ENCODE data around the gene STYXL2.

DNA sequence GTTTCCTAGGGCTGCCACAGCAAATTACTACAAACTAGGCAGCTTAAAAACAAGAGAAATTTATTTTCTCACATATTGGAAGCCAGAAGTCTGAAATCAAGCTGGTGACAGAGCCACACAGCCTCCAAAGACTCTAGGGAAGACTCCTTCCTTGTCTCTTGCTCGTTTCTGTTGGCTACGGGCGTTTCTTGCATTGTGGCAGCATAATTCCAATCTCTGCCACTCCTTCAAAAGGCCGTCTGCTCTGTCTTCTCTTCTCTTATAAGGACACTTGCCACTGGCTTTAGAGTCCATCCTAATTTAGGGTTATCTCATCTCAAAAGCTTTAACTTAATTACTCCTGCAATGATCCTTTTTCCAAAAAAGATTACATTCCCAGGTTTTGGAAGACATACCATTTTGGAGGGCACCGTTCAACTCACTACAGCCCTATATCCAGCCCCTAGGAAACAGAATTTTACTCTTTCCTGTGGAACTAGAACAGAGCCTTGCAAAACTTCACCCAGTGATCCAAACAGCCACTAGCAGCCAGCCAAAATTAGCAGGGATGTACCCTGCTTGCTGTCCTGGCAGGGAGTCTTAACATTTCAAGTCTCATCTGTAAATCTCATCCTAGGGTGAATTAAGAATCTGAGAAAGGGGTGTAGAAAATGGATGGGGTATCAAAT lies 9.2 kb downstream of the STYXL2 start:
- TF ChIP-seq POLR2A (IDR thresholded peaks at IDR 0.05; ENCODE audit: low read length) (no peak), GATA1 (IDR thresholded peaks at IDR 0.05; ENCODE audit: low read depth, low read length) (no peak)

Measured in erythroblast (primary cell).